ENCODE measurements around the gene GTPBP3. TPM values are rescaled to one million over a fixed set of nuclear protein-coding genes. Genes with fewer than 3 reads are reported as not detected.

Gene GTPBP3
- total and polyA plus RNA-seq, 9 of the 15 experiments (the other 6 are each of a cell fraction or from before 2014, with no cell fraction given): 4.9 to 124 (median 22.6) TPM

- TF ChIP-seq ZFP36 (IDR thresholded peaks at IDR 0.05; ENCODE audit: low read depth, low read length, partially characterized antibody) (peak; percentile 31), CHD2 (IDR thresholded peaks at IDR 0.05; ENCODE audit: low read depth, low read length) (no peak), ZBTB2 (IDR thresholded peaks at IDR 0.05) (0 out of 2 replicates have a peak, but pooled peaks have one; percentile 52), MAFK (IDR thresholded peaks at IDR 0.05; ENCODE audit: low read length) (no peak), ARID3B (CRISPR knock-in tag; IDR thresholded peaks at IDR 0.05; ENCODE audit: borderline replicate concordance) (no peak), ZNF696 (CRISPR knock-in tag; conservative IDR thresholded peaks at IDR 0.05) (no peak), MCM3 (IDR thresholded peaks at IDR 0.05) (no peak), ZNF174 (CRISPR knock-in tag; IDR thresholded peaks at IDR 0.05) (no peak), ZNF398 (CRISPR knock-in tag; IDR thresholded peaks at IDR 0.05) (no peak), ZFP30 (CRISPR knock-in tag; IDR thresholded peaks at IDR 0.05; ENCODE audit: borderline replicate concordance) (no peak), KAT7 (CRISPR knock-in tag; IDR thresholded peaks at IDR 0.05; ENCODE audit: borderline replicate concordance) (no peak), ELF1 (tag; IDR thresholded peaks at IDR 0.05) (no peak), ZNF717 (CRISPR knock-in tag; IDR thresholded peaks at IDR 0.05) (no peak), ATF1 (CRISPR knock-in tag; IDR thresholded peaks at IDR 0.05) (no peak), ATF1 (tag; IDR thresholded peaks at IDR 0.05) (peak; percentile 68), PATZ1 (CRISPR knock-in tag; IDR thresholded peaks at IDR 0.05; ENCODE audit: borderline replicate concordance) (no peak), TARDBP (IDR thresholded peaks at IDR 0.05) (no peak), EP300 (IDR thresholded peaks at IDR 0.05; ENCODE audit: low read length) (no peak), HEY1 (CRISPR knock-in tag; IDR thresholded peaks at IDR 0.05; ENCODE audit: borderline replicate concordance) (no peak), HNRNPL (IDR thresholded peaks at IDR 0.05; ENCODE audit: low read depth, low read length) (no peak), SMAD1 (IDR thresholded peaks at IDR 0.05; ENCODE audit: low read depth, low read length, partially characterized antibody) (no peak), ZNF75A (CRISPR knock-in tag; IDR thresholded peaks at IDR 0.05) (no peak), OTX1 (CRISPR knock-in tag; IDR thresholded peaks at IDR 0.05) (0 out of 2 replicates have a peak, but pooled peaks have one; percentile 66), PHF8 (IDR thresholded peaks at IDR 0.05; ENCODE audit: borderline replicate concordance, low read length) (peak; percentile 33; the same call in 1 of the 2 replicates)
These were observed 53.5 kb downstream of the GTPBP3 start (continued) for GRCh38 chr19:17390665-17391370.
